Measurements from ENCODE around the gene GFY. TPM values are rescaled to one million over a fixed set of nuclear protein-coding genes. Genes with fewer than 3 reads are reported as not detected.

Gene GFY
- total and polyA plus RNA-seq, 2 donors, result 0.05 TPM; not detected in 1

DNA sequence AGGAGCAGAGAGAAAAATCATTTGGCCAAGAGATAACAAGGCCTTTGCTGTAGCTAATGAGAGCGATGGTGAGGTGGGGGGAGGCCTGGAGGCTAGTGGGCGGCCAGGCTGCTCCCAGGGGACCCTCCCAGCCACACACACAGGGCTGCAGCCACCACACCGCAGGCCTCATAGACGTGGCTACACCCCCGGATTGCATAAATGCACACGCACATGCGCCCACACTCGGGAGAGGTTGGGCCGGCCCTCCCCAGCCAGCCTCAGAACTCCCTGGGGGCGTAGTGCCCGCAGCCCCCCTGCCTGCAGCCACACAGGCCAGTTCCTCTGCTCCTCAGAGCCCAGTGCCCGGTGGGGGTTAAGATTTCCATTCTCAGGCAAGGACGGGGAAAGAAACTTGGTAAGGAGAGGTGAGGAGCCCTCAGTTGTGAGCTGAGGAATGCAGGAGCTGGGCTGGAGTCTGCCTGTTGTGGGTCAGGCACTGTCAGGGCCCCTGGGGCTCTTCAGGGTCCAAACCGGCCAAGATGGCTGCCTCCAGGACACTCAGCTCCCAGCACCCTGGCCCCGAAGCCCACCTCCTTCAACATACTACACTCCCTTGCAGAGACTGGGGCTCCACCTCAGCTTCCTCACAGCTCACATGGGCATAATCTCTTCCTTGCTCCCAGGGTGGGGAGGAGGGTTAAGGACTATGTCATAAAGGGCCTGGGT, 9.9 kb upstream of the GFY start:
- H3K27me3 ChIP-seq (ENCODE audit: control insufficient read depth in 2 of 2, insufficient read depth in 1 of 2, low read length in 1 of 2), result peaks cover 6 to 37% of the 10 kb centered on the region in 2 donors

DNA sequence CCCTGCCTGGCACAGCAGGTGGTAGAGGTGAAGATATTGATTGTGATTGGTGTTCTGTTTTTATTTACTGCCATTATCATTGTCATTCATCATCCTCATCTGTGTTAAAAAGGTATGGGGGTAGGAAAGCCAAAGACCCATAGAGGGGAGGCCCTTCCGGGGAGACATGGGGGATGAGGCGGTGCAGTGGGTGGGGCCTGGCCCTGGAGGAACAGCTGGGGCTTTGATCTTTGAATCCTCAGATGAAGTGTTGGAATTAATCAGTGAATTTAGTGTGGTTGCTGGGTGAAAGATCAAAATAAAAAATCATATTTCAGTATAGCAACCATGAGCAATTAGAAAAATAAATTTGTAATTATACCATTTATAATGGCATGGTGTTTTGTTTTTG, 9.4 kb upstream of the GFY start:
- peak in 1 of 9 donors; percentile 43 for DNase-seq (ENCODE audit: low read depth in 6 of 9, low spot score in 9 of 9)
- WGBS, result 64% methylated on average over 2 of the region's 2 CpGs
- Histone ChIP-seq H3K27me3 (ENCODE audit: control insufficient read depth in 2 of 2, insufficient read depth in 1 of 2, low read length in 1 of 2) (peaks cover 11 to 42% of the 10 kb centered on the region in 2 donors), H3K27ac (ENCODE audit: low read depth in 1 of 2, low read length in 1 of 2) (no peak overlapping the region), H3K4me3 (ENCODE audit: low read length in 2 of 2) (no peak overlapping the region), H3K9me3 (ENCODE audit: control insufficient read depth in 2 of 2, insufficient read depth in 1 of 2, low read length in 1 of 2) (no peaks in the 10 kb centered on the region), H3K36me3 (ENCODE audit: control insufficient read depth in 2 of 2, insufficient read depth in 2 of 2, low read length in 1 of 2) (no peaks in the 10 kb centered on the region), H3K4me1 (ENCODE audit: control insufficient read depth in 2 of 2, insufficient read depth in 2 of 2, low read length in 2 of 2) (peaks cover 0 to 20% of the 10 kb centered on the region in 2 donors)

More for the DNA sequence above, 9.9 kb upstream of the GFY start:
- no peak for DNase-seq (ENCODE audit: low read depth in 6 of 9, low spot score in 9 of 9)
- 94% methylated on average over 15 of the region's 15 CpGs for WGBS
- Histone ChIP-seq H3K9me3 (ENCODE audit: control insufficient read depth in 2 of 2, insufficient read depth in 1 of 2, low read length in 1 of 2) (no peaks in the 10 kb centered on the region), H3K36me3 (ENCODE audit: control insufficient read depth in 2 of 2, insufficient read depth in 2 of 2, low read length in 1 of 2) (no peaks in the 10 kb centered on the region), H3K27ac (ENCODE audit: low read depth in 1 of 2, low read length in 1 of 2) (no peak overlapping the region), H3K4me1 (ENCODE audit: control insufficient read depth in 2 of 2, insufficient read depth in 2 of 2, low read length in 2 of 2) (peaks cover 0 to 20% of the 10 kb centered on the region in 2 donors), H3K4me3 (ENCODE audit: low read length in 2 of 2) (no peak overlapping the region)

GRCh38 chr19:49417088-49417487, 8.1 kb upstream of the GFY start:
- Histone ChIP-seq H3K27ac (ENCODE audit: low read depth in 1 of 2, low read length in 1 of 2) (no peak overlapping the region), H3K4me1 (ENCODE audit: control insufficient read depth in 2 of 2, insufficient read depth in 2 of 2, low read length in 2 of 2) (peaks cover 0 to 23% of the 10 kb centered on the region in 2 donors), H3K4me3 (ENCODE audit: low read length in 2 of 2) (no peak overlapping the region), H3K9me3 (ENCODE audit: control insufficient read depth in 2 of 2, insufficient read depth in 1 of 2, low read length in 1 of 2) (no peaks in the 10 kb centered on the region), H3K36me3 (ENCODE audit: control insufficient read depth in 2 of 2, insufficient read depth in 2 of 2, low read length in 1 of 2) (no peaks in the 10 kb centered on the region), H3K27me3 (ENCODE audit: control insufficient read depth in 2 of 2, insufficient read depth in 1 of 2, low read length in 1 of 2) (peaks cover 23 to 55% of the 10 kb centered on the region in 2 donors)
- WGBS, result 89% methylated on average over 7 of the region's 7 CpGs
- no peak for DNase-seq (ENCODE audit: low read depth in 6 of 9, low spot score in 9 of 9)

DNA sequence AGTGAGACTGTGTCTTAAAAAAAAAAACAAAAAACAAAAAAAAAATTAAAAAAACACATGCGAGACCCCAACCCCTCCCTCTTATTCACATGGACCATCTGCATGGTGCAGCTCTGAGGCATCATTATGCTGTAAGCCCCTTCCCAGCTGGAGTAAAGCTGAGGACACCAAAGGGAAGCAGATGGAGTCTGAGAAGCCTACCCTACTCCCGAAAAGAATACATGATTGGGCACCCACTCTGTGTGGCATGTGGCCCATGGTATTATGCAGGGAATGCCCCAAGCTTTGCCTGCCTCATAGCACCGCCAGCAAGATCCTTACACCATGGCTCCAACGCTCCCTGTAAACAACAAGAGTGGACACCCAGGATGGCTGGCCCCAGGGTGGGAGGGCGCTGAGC, 6.7 kb upstream of the GFY start:
- Histone ChIP-seq H3K4me3 (ENCODE audit: low read length in 2 of 2) (no peak overlapping the region), H3K36me3 (ENCODE audit: control insufficient read depth in 2 of 2, insufficient read depth in 2 of 2, low read length in 1 of 2) (no peaks in the 10 kb centered on the region), H3K27me3 (ENCODE audit: control insufficient read depth in 2 of 2, insufficient read depth in 1 of 2, low read length in 1 of 2) (peaks cover 37 to 69% of the 10 kb centered on the region in 2 donors), H3K27ac (ENCODE audit: low read depth in 1 of 2, low read length in 1 of 2) (no peak overlapping the region), H3K9me3 (ENCODE audit: control insufficient read depth in 2 of 2, insufficient read depth in 1 of 2, low read length in 1 of 2) (peaks cover 0 to 4% of the 10 kb centered on the region in 2 donors), H3K4me1 (ENCODE audit: control insufficient read depth in 2 of 2, insufficient read depth in 2 of 2, low read length in 2 of 2) (peaks cover 4 to 36% of the 10 kb centered on the region in 2 donors)
- DNase-seq (ENCODE audit: low read depth in 6 of 9, low spot score in 9 of 9), result no peak
- 98% methylated on average over 5 of the region's 5 CpGs for WGBS

GRCh38 chr19:49419173-49419572, 6.0 kb upstream of the GFY start:
- peaks cover 41 to 76% of the 10 kb centered on the region in 2 donors for H3K27me3 ChIP-seq (ENCODE audit: control insufficient read depth in 2 of 2, insufficient read depth in 1 of 2, low read length in 1 of 2)
- H3K4me1 ChIP-seq (ENCODE audit: control insufficient read depth in 2 of 2, insufficient read depth in 2 of 2, low read length in 2 of 2), result peaks cover 4 to 43% of the 10 kb centered on the region in 2 donors
- no peak overlapping the region for H3K27ac ChIP-seq (ENCODE audit: low read depth in 1 of 2, low read length in 1 of 2)
- H3K9me3 ChIP-seq (ENCODE audit: control insufficient read depth in 2 of 2, insufficient read depth in 1 of 2, low read length in 1 of 2), result peaks cover 0 to 4% of the 10 kb centered on the region in 2 donors
- WGBS, result 96% methylated on average over 2 of the region's 2 CpGs
- H3K4me3 ChIP-seq (ENCODE audit: low read length in 2 of 2), result no peak overlapping the region
- no peaks in the 10 kb centered on the region for H3K36me3 ChIP-seq (ENCODE audit: control insufficient read depth in 2 of 2, insufficient read depth in 2 of 2, low read length in 1 of 2)
- no peak for DNase-seq (ENCODE audit: low read depth in 6 of 9, low spot score in 9 of 9)

DNA sequence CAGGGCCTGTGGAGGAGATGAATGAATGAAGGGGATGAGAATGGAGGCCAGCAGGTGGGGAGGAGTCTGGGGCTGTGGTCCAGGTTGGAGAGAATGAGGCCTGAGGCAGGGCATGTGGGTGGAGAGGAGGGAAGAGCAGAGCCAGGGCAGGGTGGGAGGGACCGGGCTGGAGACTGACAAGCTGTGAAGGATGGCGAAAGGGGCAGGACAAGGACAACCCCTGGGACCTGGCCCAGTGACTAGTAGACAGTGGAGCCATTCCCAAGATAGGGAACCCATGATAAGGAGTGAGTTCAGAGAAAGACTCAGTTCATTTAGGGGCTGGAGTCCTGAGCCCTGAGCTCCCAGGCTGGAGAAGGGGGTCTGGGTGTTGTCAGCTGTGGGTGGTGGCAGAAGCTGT, 5.0 kb upstream of the GFY start:
- H3K27ac ChIP-seq (ENCODE audit: low read depth in 1 of 2, low read length in 1 of 2), result no peak overlapping the region
- H3K4me1 ChIP-seq (ENCODE audit: control insufficient read depth in 2 of 2, insufficient read depth in 2 of 2, low read length in 2 of 2), result peaks cover 4 to 41% of the 10 kb centered on the region in 2 donors
- WGBS, result 99% methylated on average over 2 of the region's 2 CpGs
- H3K27me3 ChIP-seq (ENCODE audit: control insufficient read depth in 2 of 2, insufficient read depth in 1 of 2, low read length in 1 of 2), result peaks cover 47 to 86% of the 10 kb centered on the region in 2 donors
- peaks cover 0 to 5% of the 10 kb centered on the region in 2 donors for H3K9me3 ChIP-seq (ENCODE audit: control insufficient read depth in 2 of 2, insufficient read depth in 1 of 2, low read length in 1 of 2)
- no peak for DNase-seq (ENCODE audit: low read depth in 6 of 9, low spot score in 9 of 9)
- H3K4me3 ChIP-seq (ENCODE audit: low read length in 2 of 2), result no peak overlapping the region
- H3K36me3 ChIP-seq (ENCODE audit: control insufficient read depth in 2 of 2, insufficient read depth in 2 of 2, low read length in 1 of 2), result no peaks in the 10 kb centered on the region

DNA sequence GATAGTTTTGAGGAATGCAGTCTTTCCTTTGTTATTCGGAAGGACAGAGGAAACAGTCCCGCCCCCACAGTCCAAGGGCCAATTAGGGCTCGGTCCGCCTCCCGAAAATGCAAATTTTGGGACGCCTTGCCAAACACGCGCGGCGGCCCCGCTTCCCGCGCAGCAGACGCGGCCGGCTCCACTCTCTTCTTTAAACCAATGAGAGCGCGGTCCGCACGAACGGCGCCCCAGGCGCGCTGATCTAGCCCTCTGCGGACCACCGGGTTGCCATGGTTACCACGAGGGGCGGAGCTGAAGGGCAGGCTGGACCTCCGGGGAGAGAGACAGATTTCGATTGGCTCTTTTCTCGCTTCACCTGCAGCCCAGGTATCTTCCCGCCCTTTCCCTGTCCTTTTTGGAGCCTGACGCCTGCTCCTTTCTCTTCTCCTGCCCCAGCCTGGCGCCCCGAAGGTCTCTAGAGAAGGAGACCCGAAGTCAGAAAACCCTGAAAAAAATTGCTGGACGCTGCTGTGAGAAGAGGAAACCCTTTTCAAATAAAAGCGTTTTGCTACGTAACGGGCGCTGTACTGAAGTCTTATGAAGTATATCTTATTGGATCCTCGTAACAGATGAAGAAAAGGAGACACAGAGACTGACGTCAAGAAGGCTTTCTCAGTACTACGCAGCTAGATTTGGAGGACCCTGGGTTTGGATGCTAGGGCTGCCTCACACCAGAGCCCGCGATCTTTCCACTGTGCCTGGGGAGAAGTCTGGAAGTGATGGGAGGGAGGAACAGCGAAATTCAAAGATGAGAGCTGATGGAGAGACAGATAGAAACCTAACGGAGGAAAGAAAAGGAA, 3.9 kb upstream of the GFY start:
- no peak overlapping the region for H3K4me3 ChIP-seq (ENCODE audit: low read length in 2 of 2)
- H3K27ac ChIP-seq (ENCODE audit: low read depth in 1 of 2, low read length in 1 of 2), result no peak overlapping the region
- peak in 1 of 9 donors; percentile 55 for DNase-seq (ENCODE audit: low read depth in 6 of 9, low spot score in 9 of 9)
- H3K4me1 ChIP-seq (ENCODE audit: control insufficient read depth in 2 of 2, insufficient read depth in 2 of 2, low read length in 2 of 2), result peaks cover 4 to 37% of the 10 kb centered on the region in 2 donors
- H3K27me3 ChIP-seq (ENCODE audit: control insufficient read depth in 2 of 2, insufficient read depth in 1 of 2, low read length in 1 of 2), result peaks cover 57 to 97% of the 10 kb centered on the region in 2 donors
- peaks cover 0 to 11% of the 10 kb centered on the region in 2 donors for H3K9me3 ChIP-seq (ENCODE audit: control insufficient read depth in 2 of 2, insufficient read depth in 1 of 2, low read length in 1 of 2)
- no peaks in the 10 kb centered on the region for H3K36me3 ChIP-seq (ENCODE audit: control insufficient read depth in 2 of 2, insufficient read depth in 2 of 2, low read length in 1 of 2)
- WGBS, result 11% methylated on average over 48 of the region's 48 CpGs

- 36% methylated on average over 3 of the region's 3 CpGs for WGBS
- H3K27me3 ChIP-seq (ENCODE audit: control insufficient read depth in 2 of 2, insufficient read depth in 1 of 2, low read length in 1 of 2), result peaks cover 63 to 100% of the 10 kb centered on the region in 2 donors
- DNase-seq (ENCODE audit: low read depth in 6 of 9, low spot score in 9 of 9), result no peak
- no peaks in the 10 kb centered on the region for H3K36me3 ChIP-seq (ENCODE audit: control insufficient read depth in 2 of 2, insufficient read depth in 2 of 2, low read length in 1 of 2)
- peaks cover 4 to 37% of the 10 kb centered on the region in 2 donors for H3K4me1 ChIP-seq (ENCODE audit: control insufficient read depth in 2 of 2, insufficient read depth in 2 of 2, low read length in 2 of 2)
- H3K9me3 ChIP-seq (ENCODE audit: control insufficient read depth in 2 of 2, insufficient read depth in 1 of 2, low read length in 1 of 2), result peaks cover 0 to 11% of the 10 kb centered on the region in 2 donors
- no peak overlapping the region for H3K4me3 ChIP-seq (ENCODE audit: low read length in 2 of 2)
- H3K27ac ChIP-seq (ENCODE audit: low read depth in 1 of 2, low read length in 1 of 2), result no peak overlapping the region
Measured at GRCh38 chr19:49421878-49422202, 3.3 kb upstream of the GFY start.

Data from thymus (tissue), 11 donors.